GM12801 (cell line): ENCODE data around the gene ZBTB26.

Source experiments
- CTCF ChIP-seq: IDR thresholded peaks from one replicate; pipeline ENCODE4 v1.5.1; 2011; ENCODE audit warnings: control low read depth; ENCODE audit not compliant: insufficient read length; ENCODE audit errors: extremely low read depth

ZBTB26 gene

GRCh38 chr9:122923947-122924346 lies 7.4 kb downstream of the ZBTB26 start:
- no peak for TF ChIP-seq CTCF

- no peak for TF ChIP-seq CTCF
Observed at GRCh38 chr9:122922713-122923112, 8.6 kb downstream of the ZBTB26 start.

- TF ChIP-seq CTCF: no peak
Observed at GRCh38 chr9:122918310-122918709, 13.0 kb downstream of the ZBTB26 start.

- no peak for TF ChIP-seq CTCF
Observed at GRCh38 chr9:122912964-122913673, 18.2 kb downstream of the ZBTB26 start, which contains the start of gene ZBTB6. ZBTB6 (minus strand) TSS chr9:122913323; CDS start chr9:122912072, 1,251 bp downstream.

GRCh38 chr9:122912671-122912963 lies 18.7 kb downstream of the ZBTB26 start:
- no peak for TF ChIP-seq CTCF

GRCh38 chr9:122904823-122905710 lies 26.2 kb downstream of the ZBTB26 start, which contains the start of gene RC3H2:
RC3H2 (minus strand) TSS chr9:122905359; CDS start chr9:122897509, 7,850 bp downstream.
- no peak for TF ChIP-seq CTCF

GRCh38 chr9:122904466-122904822 lies 26.9 kb downstream of the ZBTB26 start:
- TF ChIP-seq CTCF: no peak
